ENCODE measurements around the gene SIPA1L3. TPM values are rescaled to one million over a fixed set of nuclear protein-coding genes. Genes with fewer than 3 reads are reported as not detected.
A peak's percentile ranks its signal among the peaks of the same experiment; 100 is the strongest.

SIPA1L3 gene
- polyA plus RNA-seq, 3 donors from 2014 or later = 0.29 to 4.1 (median 3.2) TPM

GRCh38 chr19:38209152-38209551, 302.1 kb downstream of the SIPA1L3 start:
- peaks cover 18 to 36% (median 31%) of the 10 kb centered on the region in 3 donors for H3K36me3 Mint-ChIP-seq
- peaks cover 0 to 7% (median 5%) of the 10 kb centered on the region in 6 donors for H3K9me3 Mint-ChIP-seq
- H3K4me1 Mint-ChIP-seq = peaks cover 11 to 17% of the 10 kb centered on the region in 2 donors
- H3K27ac Mint-ChIP-seq = no peak overlapping the region
- no peak for DNase-seq
- H3K4me3 Mint-ChIP-seq = no peak overlapping the region
- peaks cover 27 to 38% (median 33%) of the 10 kb centered on the region in 3 donors for H3K27me3 Mint-ChIP-seq (ENCODE audit: low read depth in 3 of 3)

- DNase-seq = no peak
- H3K9me3 Mint-ChIP-seq = peaks cover 0 to 8% (median 7%) of the 10 kb centered on the region in 6 donors
- H3K36me3 Mint-ChIP-seq = peaks cover 15 to 29% (median 24%) of the 10 kb centered on the region in 3 donors
- H3K4me1 Mint-ChIP-seq = peaks cover 17 to 22% of the 10 kb centered on the region in 2 donors
- peaks cover 34 to 37% (median 36%) of the 10 kb centered on the region in 3 donors for H3K27me3 Mint-ChIP-seq (ENCODE audit: low read depth in 3 of 3)
- peak overlapping the region in 1 of 5 donors; percentile 3 for H3K4me3 Mint-ChIP-seq
- H3K27ac Mint-ChIP-seq = no peak overlapping the region
These were observed 302.9 kb downstream of the SIPA1L3 start for GRCh38 chr19:38209671-38210457.

GRCh38 chr19:38210458-38210987, 303.5 kb downstream of the SIPA1L3 start:
- Mint-ChIP-seq H3K27ac (no peak overlapping the region), H3K4me3 (no peak overlapping the region), H3K4me1 (peaks cover 17 to 22% of the 10 kb centered on the region in 2 donors), H3K36me3 (peaks cover 12 to 24% (median 21%) of the 10 kb centered on the region in 3 donors), H3K27me3 (ENCODE audit: low read depth in 3 of 3) (peaks cover 34 to 37% (median 36%) of the 10 kb centered on the region in 3 donors), H3K9me3 (peaks cover 0 to 8% (median 7%) of the 10 kb centered on the region in 6 donors)
- no peak for DNase-seq

- Mint-ChIP-seq H3K27me3 (ENCODE audit: low read depth in 3 of 3) (peaks cover 38 to 41% (median 40%) of the 10 kb centered on the region in 3 donors), H3K4me3 (peak overlapping the region in 2 of 5 donors; percentile 26 to 51), H3K4me1 (peaks cover 17 to 24% of the 10 kb centered on the region in 2 donors), H3K36me3 (peaks cover 12 to 24% (median 21%) of the 10 kb centered on the region in 3 donors), H3K27ac (no peak overlapping the region), H3K9me3 (peaks cover 0 to 8% (median 7%) of the 10 kb centered on the region in 6 donors)
- DNase-seq = no peak
These were observed 304.2 kb downstream of the SIPA1L3 start for GRCh38 chr19:38211151-38211591.

- peaks cover 17 to 24% of the 10 kb centered on the region in 2 donors for H3K4me1 Mint-ChIP-seq
- H3K4me3 Mint-ChIP-seq = no peak overlapping the region
- no peak overlapping the region for H3K27ac Mint-ChIP-seq
- DNase-seq = no peak
- H3K36me3 Mint-ChIP-seq = peaks cover 9 to 20% (median 19%) of the 10 kb centered on the region in 3 donors
- peaks cover 40 to 42% (median 40%) of the 10 kb centered on the region in 3 donors for H3K27me3 Mint-ChIP-seq (ENCODE audit: low read depth in 3 of 3)
- peaks cover 0 to 8% (median 7%) of the 10 kb centered on the region in 6 donors for H3K9me3 Mint-ChIP-seq
These were observed 304.8 kb downstream of the SIPA1L3 start for GRCh38 chr19:38211766-38212165.

GRCh38 chr19:38213469-38213868, 306.5 kb downstream of the SIPA1L3 start:
- peak in 1 of 3 donors; percentile 9 for DNase-seq
- Mint-ChIP-seq H3K27ac (peak overlapping the region; percentile 71 to 100 (median 96)), H3K36me3 (peaks cover 5 to 10% (median 8%) of the 10 kb centered on the region in 3 donors), H3K27me3 (ENCODE audit: low read depth in 3 of 3) (peaks cover 40 to 41% (median 40%) of the 10 kb centered on the region in 3 donors), H3K4me3 (peak overlapping the region in 3 of 5 donors; percentile 17 to 93 (median 88)), H3K9me3 (peaks cover 0 to 8% (median 7%) of the 10 kb centered on the region in 6 donors), H3K4me1 (peaks cover 17 to 24% of the 10 kb centered on the region in 2 donors)

- peaks cover 17 to 24% of the 10 kb centered on the region in 2 donors for H3K4me1 Mint-ChIP-seq
- peak overlapping the region; percentile 87 to 100 (median 96) for H3K27ac Mint-ChIP-seq
- peak; percentile 86 to 88 (median 86) for DNase-seq
- peaks cover 5 to 10% (median 7%) of the 10 kb centered on the region in 3 donors for H3K36me3 Mint-ChIP-seq
- peaks cover 0 to 8% (median 7%) of the 10 kb centered on the region in 6 donors for H3K9me3 Mint-ChIP-seq
- H3K4me3 Mint-ChIP-seq = peak overlapping the region; percentile 71 to 93 (median 73)
- peaks cover 40 to 43% (median 40%) of the 10 kb centered on the region in 3 donors for H3K27me3 Mint-ChIP-seq (ENCODE audit: low read depth in 3 of 3)
These were observed 307.1 kb downstream of the SIPA1L3 start for GRCh38 chr19:38213911-38214625.

- no peak overlapping the region for H3K4me3 Mint-ChIP-seq
- no peak for DNase-seq
- peaks cover 42 to 44% (median 43%) of the 10 kb centered on the region in 3 donors for H3K27me3 Mint-ChIP-seq (ENCODE audit: low read depth in 3 of 3)
- peaks cover 0 to 5% (median 3%) of the 10 kb centered on the region in 3 donors for H3K36me3 Mint-ChIP-seq
- H3K27ac Mint-ChIP-seq = no peak overlapping the region
- peaks cover 15 to 17% of the 10 kb centered on the region in 2 donors for H3K4me1 Mint-ChIP-seq
- H3K9me3 Mint-ChIP-seq = peaks cover 0 to 8% (median 7%) of the 10 kb centered on the region in 6 donors
These were observed 310.0 kb downstream of the SIPA1L3 start for GRCh38 chr19:38216785-38217641.

- no peak for DNase-seq
- no peak overlapping the region for H3K27ac Mint-ChIP-seq
- no peak overlapping the region for H3K4me3 Mint-ChIP-seq
- H3K9me3 Mint-ChIP-seq = peaks cover 4 to 8% (median 7%) of the 10 kb centered on the region in 6 donors
- peaks cover 41 to 43% (median 42%) of the 10 kb centered on the region in 3 donors for H3K27me3 Mint-ChIP-seq (ENCODE audit: low read depth in 3 of 3)
- peaks cover 16% of the 10 kb centered on the region in 2 donors for H3K4me1 Mint-ChIP-seq
- peaks cover 4 to 5% (median 5%) of the 10 kb centered on the region in 3 donors for H3K36me3 Mint-ChIP-seq
These were observed 311.2 kb downstream of the SIPA1L3 start for GRCh38 chr19:38218204-38218603.

- H3K36me3 Mint-ChIP-seq = peaks cover under 1 to 8% (median 4%) of the 10 kb centered on the region in 3 donors
- no peak overlapping the region for H3K27ac Mint-ChIP-seq
- H3K4me3 Mint-ChIP-seq = peak overlapping the region in 1 of 5 donors; percentile 27
These were observed 312.2 kb downstream of the SIPA1L3 start for GRCh38 chr19:38219221-38219620.

GRCh38 chr19:38221421-38221820, 314.4 kb downstream of the SIPA1L3 start:
- peaks cover 2 to 8% (median 4%) of the 10 kb centered on the region in 3 donors for H3K36me3 Mint-ChIP-seq
- H3K27ac Mint-ChIP-seq = no peak overlapping the region
- no peak for DNase-seq
- peaks cover 12 to 17% of the 10 kb centered on the region in 2 donors for H3K4me1 Mint-ChIP-seq
- H3K4me3 Mint-ChIP-seq = no peak overlapping the region
- peaks cover 0 to 4% (median 0%) of the 10 kb centered on the region in 6 donors for H3K9me3 Mint-ChIP-seq
- H3K27me3 Mint-ChIP-seq (ENCODE audit: low read depth in 3 of 3) = peaks cover 27 to 40% (median 40%) of the 10 kb centered on the region in 3 donors

More at GRCh38 chr19:38219221-38219620, 312.2 kb downstream of the SIPA1L3 start:
- Mint-ChIP-seq H3K9me3 (peaks cover under 1 to 4% (median 1%) of the 10 kb centered on the region in 6 donors), H3K4me1 (peaks cover 14% of the 10 kb centered on the region in 2 donors), H3K27me3 (ENCODE audit: low read depth in 3 of 3) (peaks cover 34 to 38% (median 37%) of the 10 kb centered on the region in 3 donors)
- DNase-seq = no peak
